ENCODE measurements around the gene PRR30.
"Not testable (repeated sequence)": the region's sequence is repeated elsewhere in the genome, so short reads cannot be mapped to it uniquely, and the experiment has no call there.

PRR30 gene

DNA sequence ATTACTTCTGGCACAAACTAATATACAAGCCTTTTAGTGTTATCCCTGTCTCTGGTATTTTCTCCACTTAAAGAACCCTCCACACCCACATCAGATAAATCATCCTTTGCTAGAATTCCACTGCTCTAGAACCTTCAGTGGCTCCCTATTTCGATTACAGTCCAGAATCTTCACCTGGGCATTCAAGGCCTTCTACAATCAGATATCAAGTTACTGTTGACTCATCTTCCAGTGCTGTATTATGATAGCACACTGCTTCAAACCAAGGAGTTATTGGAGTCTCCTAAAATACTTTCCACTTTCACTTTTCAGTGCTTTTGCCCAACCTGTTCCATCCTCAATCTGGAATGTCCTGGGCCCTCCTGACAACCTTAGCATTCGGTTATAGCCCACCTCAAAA lies 23.7 kb downstream of the PRR30 start:
- TF ChIP-seq, protein P1, sequence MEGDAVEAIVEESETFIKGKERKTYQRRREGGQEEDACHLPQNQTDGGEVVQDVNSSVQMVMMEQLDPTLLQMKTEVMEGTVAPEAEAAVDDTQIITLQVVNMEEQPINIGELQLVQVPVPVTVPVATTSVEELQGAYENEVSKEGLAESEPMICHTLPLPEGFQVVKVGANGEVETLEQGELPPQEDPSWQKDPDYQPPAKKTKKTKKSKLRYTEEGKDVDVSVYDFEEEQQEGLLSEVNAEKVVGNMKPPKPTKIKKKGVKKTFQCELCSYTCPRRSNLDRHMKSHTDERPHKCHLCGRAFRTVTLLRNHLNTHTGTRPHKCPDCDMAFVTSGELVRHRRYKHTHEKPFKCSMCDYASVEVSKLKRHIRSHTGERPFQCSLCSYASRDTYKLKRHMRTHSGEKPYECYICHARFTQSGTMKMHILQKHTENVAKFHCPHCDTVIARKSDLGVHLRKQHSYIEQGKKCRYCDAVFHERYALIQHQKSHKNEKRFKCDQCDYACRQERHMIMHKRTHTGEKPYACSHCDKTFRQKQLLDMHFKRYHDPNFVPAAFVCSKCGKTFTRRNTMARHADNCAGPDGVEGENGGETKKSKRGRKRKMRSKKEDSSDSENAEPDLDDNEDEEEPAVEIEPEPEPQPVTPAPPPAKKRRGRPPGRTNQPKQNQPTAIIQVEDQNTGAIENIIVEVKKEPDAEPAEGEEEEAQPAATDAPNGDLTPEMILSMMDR (IDR thresholded peaks at IDR 0.05; ENCODE audit: extremely low read depth, missing control alignments), result no peak
- DNase-seq (ENCODE audit: low spot score), result no peak

DNA sequence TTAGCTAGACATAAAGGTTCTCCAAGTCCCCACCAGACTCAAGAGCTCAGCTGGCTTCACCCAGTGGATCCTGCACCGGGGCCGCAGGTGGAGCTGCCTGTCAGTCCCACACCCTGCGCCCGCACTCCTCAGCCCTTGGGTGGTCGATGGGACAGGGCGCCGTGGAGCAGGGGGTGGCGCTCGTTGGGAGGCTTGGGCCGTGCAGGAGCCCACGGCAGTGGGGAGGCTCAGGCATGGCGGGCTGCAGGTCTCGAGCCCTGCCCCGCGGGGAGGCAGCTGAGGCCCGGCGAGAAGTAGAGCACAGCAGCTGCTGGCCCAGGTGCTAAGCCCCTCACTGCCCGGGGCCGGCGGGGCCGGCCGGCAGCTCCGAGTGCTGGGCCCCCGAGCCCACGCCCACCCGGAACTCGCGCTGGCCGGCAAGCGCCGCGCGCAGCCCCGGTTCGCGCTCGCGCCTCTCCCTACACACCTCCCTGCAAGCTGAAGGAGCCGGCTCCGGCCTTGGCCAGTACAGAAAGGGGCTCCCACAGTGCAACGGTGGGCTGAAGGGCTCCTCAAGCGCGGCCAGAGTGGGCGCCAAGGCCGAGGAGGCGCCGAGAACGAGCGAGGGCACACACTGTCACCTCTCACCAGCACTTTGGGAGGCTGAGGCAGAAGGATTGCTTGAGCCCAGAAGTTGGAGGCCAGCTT lies 27.7 kb downstream of the PRR30 start:
- DNase-seq (ENCODE audit: low spot score), result not testable (repeated sequence)

DNA sequence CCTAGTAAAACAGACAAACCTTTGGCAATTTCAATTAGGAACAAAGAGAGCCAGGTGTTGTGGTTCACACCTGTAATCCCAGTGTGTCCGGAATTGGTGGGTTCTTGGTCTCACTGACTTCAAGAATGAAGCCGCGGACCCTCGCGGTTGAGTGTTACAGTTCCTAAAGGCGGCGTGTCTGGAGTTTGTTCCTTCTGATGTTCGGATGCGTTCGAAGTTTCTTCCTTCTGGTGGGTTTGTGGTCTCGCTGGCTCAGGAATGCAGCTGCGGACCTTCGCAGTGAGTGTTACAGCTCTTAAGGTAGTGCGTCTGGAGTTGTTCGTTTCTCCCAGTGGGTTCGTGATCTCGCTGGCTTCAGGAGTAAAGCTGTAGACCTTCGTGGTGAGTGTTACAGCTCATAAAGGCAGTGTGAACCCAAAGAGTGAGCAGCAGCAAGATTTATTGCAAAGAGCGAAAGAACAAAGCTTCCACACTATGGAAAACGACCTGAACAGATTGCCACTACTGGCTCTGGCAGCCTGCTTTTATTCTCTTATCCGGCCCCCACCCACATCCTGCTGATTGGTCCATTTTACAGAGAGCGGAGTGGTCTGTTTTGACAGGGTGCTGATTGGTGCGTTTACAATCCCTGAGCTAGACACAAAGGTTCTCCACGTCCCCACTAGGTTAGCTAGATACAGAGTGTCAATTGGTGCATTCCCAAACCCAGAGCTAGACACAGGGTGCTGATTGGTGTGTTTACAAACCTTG lies 28.4 kb downstream of the PRR30 start:
- DNase-seq (ENCODE audit: low spot score), result not testable (repeated sequence)

DNA sequence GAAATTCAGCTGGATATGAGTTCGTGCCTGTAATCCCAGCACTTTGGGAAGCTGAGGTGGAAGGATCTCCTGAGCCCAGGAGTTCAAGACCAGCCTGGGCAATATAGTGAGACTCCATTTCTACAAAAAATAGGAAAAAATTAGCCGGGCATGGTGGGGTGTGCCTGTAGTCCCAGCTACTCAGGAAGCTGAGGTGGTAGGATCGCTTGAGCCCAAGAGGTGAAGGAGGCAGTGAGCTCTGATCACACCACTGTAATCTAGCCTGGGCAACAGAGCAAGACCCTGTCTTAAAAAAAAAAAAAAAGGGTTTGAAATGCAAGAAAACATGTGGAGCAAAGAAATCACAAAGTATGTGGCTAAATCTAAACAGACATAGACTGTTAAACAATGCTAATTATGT lies 30.1 kb downstream of the PRR30 start:
- DNase-seq (ENCODE audit: low spot score), result no peak
- TF ChIP-seq, protein P1 (IDR thresholded peaks at IDR 0.05; ENCODE audit: extremely low read depth, missing control alignments), result no peak

DNA sequence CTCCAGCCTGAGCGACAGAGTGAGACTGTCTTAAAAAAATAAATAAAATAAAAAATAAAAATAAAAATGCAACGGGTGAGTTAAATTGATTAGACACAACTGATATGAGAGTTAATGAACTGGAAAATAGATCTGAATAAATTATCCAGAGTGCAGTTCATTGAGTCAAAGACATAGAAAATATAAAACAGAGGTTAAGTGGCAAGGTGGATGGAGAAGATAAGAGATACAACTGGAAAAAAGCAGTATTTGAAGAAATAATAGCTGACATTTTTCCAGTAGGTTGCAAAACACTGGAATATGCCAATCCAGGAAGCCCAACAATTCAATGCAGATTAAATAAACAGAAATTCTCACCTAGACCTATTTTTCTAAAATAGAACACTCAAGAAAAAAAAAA lies 31.0 kb downstream of the PRR30 start:
- TF ChIP-seq, protein P1 (IDR thresholded peaks at IDR 0.05; ENCODE audit: extremely low read depth, missing control alignments), result no peak
- DNase-seq (ENCODE audit: low spot score), result no peak

DNA sequence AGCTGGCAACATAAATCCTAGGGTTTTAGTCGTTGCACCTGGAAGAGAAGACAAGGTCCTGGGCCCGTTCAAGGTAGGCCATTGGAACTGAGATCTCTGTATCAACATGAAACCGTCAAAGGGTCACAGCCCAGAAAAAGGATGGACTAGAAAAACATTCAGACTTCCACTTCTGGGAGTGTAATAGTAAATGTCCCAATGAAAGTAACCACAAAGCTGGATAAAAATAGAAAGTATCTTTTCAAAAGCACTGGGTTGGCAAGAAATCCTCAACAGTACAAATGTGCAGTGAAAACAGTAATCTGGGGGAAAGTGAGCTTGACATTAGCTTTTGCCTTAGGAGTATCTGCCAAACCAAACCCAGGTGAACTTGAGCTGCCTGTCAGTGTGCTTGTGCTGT lies 33.2 kb downstream of the PRR30 start:
- TF ChIP-seq, protein P1 (IDR thresholded peaks at IDR 0.05; ENCODE audit: extremely low read depth, missing control alignments), result no peak

DNA sequence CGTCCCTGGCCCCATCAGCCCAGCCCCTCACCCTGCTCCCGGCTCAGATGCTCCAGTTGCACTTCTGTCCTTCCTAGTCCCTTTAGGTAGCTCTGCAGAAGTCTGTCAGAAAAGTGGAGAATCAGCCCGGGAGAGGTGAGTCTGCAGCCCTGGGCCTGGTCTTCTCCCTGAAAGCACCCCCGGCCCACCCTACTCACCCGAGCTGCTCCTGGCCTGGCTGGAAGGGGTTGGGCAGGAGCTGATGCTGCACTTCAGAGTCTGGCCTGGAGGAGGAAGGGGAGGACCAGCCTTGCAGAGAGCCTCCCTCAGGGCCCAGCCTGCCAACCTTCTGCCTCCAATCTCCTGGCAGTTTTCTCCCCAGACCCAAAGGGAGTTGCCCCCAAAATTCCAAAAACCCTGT lies 36.9 kb downstream of the PRR30 start:
- TF ChIP-seq, protein P1 (IDR thresholded peaks at IDR 0.05; ENCODE audit: extremely low read depth, missing control alignments), result no peak

More for the DNA sequence above, 33.2 kb downstream of the PRR30 start:
- DNase-seq (ENCODE audit: low spot score), result no peak

DNA sequence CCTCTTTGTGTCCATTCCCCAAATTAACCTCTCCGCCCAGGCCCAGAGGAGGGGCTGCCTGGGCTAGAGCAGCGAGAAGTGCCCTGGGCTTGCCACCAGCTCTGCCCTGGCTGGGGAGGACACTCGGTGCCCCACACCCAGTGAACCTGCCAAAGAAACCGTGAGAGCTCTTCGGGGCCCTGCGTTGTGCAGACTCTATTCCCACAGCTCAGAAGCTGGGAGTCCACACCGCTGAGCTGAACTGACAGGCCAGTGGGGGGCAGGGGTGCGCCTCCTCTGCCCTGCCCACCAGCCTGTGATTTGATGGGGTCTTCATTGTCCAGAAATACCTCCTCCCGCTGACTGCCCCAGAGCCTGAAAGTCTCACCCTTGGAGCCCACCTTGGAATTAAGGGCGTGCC lies 39.2 kb downstream of the PRR30 start:
- TF ChIP-seq, protein P1 (IDR thresholded peaks at IDR 0.05; ENCODE audit: extremely low read depth, missing control alignments), result no peak
- DNase-seq (ENCODE audit: low spot score), result no peak

More for the DNA sequence above, 36.9 kb downstream of the PRR30 start:
- DNase-seq (ENCODE audit: low spot score), result no peak
